Raji (cell line): Measurements from ENCODE around the gene AXDND1.

Source experiments
- POLR2A ChIP-seq: IDR thresholded peaks from 2 replicates; pipeline ENCODE4 v1.6.1; 2011; ENCODE audit warnings: low read depth, low read length, control low read depth; ENCODE audit not compliant: insufficient read depth

Gene AXDND1

GRCh38 chr1:179591253-179591591 lies 225.5 kb downstream of the AXDND1 start:
- no peak for TF ChIP-seq POLR2A

GRCh38 chr1:179591592-179592580 lies 226.1 kb downstream of the AXDND1 start, which contains the start of gene TDRD5:
TDRD5 (plus strand) TSS chr1:179591832; CDS start chr1:179592616, 784 bp downstream.
- no peak for TF ChIP-seq POLR2A

GRCh38 chr1:179598631-179599030 lies 232.9 kb downstream of the AXDND1 start:
- TF ChIP-seq POLR2A = no peak

GRCh38 chr1:179599623-179600249 lies 234.0 kb downstream of the AXDND1 start:
- TF ChIP-seq POLR2A = no peak

- no peak for TF ChIP-seq POLR2A
These were observed 235.3 kb downstream of the AXDND1 start for GRCh38 chr1:179601093-179601492.
